GM18520 (cell line): ENCODE measurements around the gene PRODH2.

Experiments
- ATAC-seq: cut with Tn5 transposase; IDR thresholded peaks from one replicate; pipeline ENCODE4 v1.9.1; 2021; ENCODE audit not compliant: unreplicated experiment

The PRODH2 gene, protein sequence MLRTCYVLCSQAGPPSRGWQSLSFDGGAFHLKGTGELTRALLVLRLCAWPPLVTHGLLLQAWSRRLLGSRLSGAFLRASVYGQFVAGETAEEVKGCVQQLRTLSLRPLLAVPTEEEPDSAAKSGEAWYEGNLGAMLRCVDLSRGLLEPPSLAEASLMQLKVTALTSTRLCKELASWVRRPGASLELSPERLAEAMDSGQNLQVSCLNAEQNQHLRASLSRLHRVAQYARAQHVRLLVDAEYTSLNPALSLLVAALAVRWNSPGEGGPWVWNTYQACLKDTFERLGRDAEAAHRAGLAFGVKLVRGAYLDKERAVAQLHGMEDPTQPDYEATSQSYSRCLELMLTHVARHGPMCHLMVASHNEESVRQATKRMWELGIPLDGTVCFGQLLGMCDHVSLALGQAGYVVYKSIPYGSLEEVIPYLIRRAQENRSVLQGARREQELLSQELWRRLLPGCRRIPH

DNA sequence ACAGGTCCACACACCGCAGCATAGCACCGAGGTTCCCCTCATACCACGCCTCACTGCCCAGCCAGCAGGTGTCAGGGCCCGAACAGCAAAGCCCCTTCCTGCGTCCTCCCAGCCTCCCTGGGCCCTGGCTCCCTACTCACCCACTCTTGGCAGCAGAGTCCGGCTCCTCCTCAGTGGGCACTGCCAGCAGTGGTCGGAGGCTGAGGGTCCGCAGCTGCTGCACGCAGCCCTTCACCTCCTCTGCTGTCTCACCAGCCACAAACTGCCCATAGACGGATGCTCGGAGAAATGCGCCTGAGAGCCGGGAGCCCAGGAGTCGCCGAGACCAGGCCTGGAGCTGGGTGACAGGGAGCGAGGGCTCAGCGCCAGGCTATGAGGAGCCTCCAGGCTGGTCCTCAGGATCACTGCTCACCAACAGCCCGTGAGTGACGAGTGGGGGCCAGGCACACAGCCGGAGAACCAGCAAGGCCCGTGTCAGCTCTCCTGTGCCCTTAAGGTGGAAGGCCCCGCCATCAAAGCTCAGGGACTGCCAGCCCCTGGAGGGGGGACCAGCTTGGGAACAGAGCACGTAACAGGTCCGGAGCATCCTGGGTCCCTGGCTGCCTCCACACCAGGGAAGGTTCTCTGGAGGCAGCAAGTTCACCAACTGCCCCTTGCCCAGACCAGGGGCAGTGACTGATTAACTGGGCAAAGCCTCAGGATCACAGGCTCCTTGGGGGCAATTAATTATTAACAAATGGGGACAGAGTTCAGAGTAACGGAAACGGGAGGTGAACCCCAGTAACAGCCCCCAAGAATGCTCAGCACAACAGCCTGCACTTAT, at the start of gene PRODH2:
Gene PRODH2, minus strand, starts transcription at position 626 of the 823 bp plus-strand sequence. Its CDS starts 40 bp downstream, at position 586.
- no peak for ATAC-seq

DNA sequence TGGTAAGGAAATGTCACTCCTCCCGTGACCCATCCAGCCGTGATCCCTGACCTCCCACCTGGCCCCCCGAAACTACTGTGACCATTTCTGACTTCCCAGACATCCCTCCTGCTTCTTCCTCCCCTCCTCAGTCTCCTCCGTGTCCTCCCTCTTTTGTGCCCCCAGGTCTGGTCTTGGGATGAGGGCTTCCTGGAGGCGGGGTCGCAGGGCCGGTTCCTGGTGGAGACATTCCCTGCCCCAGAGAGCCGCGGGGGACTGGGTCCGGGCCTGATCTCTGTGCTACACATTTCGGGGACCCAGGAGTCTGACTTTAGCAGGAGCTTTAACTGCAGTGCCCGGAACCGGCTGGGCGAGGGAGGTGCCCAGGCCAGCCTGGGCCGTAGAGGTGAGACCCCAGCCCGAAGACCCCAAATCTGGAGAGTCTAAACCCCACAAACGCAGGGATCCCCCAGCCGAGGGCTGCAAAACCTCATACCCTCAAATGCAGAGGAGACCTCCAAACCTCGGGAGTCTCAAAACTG, 49.1 kb upstream of the PRODH2 start:
- ATAC-seq = no peak

DNA sequence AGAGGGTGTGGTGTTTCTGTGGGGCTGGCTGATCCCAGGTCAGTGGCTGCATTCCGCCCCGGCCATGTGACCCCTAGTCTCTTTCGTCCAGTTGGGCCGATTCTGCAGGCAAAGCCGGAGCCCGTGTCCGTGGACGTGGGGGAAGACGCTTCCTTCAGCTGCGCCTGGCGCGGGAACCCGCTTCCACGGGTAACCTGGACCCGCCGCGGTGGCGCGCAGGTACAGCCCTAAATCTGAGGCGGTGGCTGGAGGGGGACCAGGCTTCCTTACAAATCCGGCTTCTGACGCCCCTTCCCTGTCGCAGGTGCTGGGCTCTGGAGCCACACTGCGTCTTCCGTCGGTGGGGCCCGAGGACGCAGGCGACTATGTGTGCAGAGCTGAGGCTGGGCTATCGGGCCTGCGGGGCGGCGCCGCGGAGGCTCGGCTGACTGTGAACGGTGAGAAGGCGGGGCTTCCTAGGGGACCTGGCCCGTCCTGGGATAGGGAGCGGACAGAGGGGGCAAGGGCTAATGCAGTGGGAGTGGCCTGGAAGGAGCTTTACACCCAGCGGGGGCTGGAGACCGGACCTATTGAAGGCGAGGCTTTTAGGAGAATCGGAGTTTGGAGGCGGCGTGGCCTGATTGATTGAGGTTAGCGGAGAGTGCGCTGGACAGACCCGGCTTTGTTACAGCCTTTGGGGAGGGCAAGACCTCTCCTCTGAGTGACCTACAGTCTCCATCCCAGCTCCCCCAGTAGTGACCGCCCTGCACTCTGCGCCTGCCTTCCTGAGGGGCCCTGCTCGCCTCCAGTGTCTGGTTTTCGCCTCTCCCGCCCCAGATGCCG, 48.4 kb upstream of the PRODH2 start:
- no peak for ATAC-seq

DNA sequence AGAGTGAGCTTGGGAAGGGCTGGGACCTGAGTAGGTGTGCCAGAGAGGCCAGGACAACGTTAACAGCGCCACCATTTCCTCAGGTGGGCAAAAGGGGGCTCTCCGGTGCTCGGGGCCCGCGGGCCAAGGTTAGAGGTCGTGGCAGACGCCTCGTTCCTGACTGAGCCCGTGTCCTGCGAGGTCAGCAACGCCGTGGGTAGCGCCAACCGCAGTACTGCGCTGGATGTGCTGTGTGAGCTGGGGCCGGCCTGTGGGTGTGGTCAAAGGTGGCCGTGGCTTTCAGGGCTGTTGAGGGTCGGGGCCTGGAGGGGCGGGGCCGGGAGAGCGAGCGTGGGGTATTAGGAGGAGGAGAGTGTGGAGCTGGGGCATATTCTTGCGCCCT, 47.8 kb upstream of the PRODH2 start:
- no peak for ATAC-seq

DNA sequence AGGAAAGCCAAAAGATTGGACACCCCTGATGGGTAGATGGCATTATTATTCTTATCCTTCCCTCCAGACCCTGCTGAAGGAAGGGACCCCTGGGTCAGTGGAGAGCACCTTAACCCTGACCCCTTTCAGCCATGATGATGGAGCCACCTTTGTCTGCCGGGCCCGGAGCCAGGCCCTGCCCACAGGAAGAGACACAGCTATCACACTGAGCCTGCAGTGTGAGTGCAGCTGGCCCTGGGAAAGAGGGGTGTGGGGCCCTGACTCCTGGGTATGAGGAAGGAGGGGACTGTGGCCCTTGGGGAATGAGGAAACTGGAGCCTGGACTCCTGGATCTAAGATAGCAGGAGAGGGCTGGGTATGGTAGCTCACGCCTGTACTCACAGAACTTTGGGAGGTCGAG, 46.8 kb upstream of the PRODH2 start:
- ATAC-seq = no peak

DNA sequence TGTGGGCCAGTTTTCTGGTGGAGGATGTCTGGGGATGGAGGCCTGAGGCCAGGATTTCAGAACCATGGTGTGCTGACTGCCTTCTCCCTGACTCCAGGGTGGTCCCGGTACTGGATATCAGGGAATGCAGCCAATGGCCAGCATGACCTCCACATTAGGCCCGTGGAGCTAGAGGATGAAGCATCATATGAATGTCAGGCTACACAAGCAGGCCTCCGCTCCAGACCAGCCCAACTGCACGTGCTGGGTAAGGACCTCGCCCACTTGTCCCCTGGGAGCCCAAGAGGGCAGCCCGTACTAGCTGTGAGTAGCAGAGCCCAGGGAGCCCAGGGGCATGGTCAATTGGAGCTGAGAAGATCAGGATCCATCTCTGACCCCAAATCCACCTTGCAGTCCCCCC, 45.7 kb upstream of the PRODH2 start:
- no peak for ATAC-seq

DNA sequence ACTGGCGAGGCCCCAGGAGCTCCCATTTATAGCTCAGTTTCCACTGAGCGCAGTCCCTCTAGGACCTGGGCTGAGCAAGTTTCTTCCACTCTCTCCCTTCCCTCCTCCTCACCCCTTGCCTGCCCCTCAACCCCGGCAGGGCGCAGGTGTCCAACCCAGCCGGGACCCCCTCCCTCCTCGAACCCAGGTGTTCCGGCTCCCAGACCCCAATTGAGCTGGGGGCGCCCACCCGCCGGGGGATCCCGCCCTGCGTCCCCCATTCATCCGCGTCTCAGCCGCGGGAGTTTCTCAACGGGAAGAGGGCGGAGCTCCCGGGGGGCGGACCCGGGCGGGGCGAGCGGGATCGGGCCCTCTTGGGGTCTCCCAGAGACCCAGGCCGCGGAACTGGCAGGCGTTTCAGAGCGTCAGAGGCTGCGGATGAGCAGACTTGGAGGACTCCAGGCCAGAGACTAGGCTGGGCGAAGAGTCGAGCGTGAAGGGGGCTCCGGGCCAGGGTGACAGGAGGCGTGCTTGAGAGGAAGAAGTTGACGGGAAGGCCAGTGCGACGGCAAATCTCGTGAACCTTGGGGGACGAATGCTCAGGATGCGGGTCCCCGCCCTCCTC, 44.0 kb upstream of the PRODH2 start, which contains the start of gene KIRREL2:
Gene KIRREL2, plus strand, starts transcription at position 366 of the 604 bp plus-strand sequence. Its CDS starts 209 bp downstream, at position 575.
- no peak for ATAC-seq

DNA sequence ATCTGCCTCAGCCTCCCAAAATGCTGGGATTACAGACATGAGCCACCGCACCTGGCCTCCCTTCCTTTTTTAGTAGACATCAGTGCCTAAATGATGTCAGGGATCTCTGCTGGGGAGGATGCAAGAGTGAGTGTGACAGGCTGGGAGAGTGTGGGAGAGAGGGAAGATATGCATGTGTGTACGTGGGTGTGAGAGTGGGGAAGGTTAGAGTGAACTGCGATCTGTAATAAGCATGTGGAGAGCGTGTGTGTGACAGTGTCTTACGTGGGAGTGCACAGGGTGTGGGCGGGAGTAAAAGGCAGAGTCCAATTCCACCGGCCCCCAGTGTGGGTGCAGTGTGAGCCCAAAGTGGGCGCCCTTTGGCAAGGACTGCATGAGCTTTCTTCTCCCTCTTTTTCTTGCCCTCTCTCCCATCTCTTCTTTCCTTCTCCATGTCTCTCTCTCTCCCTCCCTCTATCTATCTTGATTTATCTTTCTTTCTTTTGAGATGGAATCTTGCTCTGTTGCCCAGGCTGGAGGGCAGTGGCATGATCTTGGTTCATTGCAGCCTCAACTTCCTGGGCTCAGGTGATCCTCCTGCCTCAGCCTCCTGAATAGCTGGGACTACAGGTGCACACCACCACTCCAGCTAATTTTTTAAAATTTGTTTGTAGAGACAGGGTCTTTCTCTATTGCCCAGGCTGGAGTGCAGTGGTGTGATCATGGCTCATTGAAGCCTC, 40.6 kb upstream of the PRODH2 start:
- no peak for ATAC-seq

DNA sequence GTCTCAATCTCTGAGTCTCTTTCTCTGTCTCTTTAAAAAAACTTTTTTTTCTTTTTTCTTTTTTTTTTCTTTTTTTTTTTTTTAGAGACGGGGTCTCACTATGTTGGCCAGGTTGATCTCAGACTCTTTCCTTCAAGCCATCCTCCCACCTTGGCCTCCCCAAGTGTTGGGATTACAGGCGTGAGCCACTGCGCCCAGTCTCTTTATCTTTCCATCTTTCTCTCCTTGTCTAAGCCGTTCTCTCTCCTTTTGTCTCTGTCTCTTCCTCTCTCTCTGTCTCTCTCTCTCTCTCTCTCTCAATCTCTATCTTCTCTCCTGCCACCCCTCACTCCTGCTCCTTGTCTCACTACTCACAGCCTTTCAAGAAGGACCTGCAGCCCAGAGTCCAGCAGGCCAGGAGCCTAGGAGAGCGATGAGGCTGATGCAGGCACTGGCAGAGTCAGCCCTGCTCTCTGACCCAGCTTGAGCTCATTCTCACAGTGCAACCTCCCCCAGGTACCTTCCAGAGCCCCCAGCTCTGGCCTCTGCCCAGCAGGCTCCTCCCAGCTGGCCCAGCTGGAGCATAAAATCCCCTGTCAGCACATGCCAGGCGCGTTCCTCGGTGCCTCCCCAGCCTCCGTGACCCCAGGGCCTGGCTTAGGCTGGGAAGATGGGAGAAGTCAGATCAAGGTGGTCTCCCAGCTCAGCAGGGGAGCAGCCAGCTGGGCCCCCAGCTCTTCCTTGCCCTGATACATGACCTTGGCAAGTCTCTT, 39.6 kb upstream of the PRODH2 start, which contains the start of gene NPHS1:
Gene NPHS1, minus strand, starts transcription at position 476 of the 752 bp plus-strand sequence. CDS start 667 bp downstream, outside the sequence.
- no peak for ATAC-seq

DNA sequence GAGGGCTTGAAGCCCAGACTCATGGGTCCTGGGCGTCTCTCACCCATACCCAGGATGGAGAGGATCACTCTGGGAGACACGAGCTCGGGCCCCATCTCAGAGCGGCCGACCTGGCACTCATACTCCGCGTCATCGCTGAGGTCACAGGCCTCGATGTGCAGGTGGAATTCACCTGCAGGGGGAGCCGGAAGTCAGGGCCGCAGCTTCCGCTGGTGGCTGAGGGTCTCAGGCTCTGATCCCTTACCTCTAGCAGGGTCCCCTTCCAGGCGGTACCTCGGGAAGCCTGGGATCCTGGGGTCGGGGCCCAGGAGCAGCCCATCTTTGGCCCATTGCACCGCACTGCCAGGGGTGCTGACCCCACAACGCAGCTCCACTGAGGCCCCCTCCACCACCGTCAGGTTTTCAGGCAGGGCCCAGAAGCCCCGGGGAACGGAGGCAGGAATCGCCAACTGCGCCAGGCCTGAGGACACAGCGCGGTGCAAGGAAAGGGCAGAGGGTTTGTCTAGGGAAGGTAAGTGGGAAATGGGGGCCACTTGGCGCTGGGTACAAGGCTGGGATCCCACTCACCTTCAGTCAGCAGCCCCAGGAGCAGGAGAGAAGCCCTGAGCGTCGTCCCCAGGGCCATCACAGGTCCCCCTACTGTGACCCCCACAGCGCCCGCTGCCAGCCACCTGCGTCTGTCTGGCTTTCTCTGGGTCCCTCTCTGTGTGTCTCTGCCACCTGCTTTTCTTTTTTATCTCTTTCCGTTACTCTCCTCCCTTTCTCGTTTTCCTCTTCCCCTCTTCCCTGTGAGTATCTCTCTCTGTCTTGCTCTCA, 38.8 kb upstream of the PRODH2 start:
- no peak for ATAC-seq

DNA sequence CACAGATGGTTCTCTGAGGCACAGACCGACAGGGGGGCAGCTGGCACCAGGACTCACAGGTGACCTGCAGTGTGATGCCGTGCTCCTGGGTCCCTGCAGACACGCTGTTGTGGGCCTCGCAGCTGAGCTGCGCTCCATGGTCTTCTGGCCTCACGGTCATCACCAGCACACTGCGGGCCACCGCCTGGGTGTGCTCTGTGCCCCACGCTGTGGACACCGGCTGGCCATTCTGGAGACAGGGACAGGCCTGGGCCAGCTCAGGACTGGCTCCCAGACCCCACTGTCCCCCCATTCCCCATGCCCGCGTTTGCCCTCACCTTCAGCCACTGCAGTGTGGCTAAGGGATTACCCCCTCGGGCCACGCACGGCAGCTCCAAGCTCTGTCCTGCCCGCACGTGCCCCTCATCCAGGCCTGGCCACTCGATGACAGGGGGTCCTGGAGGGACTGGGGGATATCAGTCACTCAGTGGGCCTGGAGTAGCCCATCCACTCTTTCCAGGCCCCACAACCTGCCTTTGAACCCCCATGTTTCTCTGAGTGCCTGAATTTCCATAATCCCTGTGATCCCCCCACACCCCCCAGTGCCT, 36.4 kb upstream of the PRODH2 start:
- no peak for ATAC-seq

DNA sequence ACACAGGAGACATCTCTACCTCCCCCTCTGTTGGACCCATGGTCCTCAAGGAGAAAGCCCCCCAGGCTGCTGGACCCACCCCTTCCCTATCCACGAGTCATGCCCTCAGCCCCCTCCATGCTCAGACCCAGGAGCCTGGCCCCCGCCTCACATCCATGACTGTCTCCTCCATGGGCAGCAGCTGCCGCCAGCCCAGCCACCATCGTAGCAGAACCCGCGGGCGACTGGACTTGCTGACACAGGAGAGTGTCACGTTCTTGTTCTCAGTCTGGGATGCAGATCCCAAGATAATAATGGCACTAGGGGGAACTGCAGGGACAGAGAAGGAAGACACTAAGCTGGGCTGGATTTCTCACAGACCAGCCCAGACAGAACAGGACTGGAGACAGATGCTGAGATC, 35.8 kb upstream of the PRODH2 start:
- ATAC-seq = no peak

DNA sequence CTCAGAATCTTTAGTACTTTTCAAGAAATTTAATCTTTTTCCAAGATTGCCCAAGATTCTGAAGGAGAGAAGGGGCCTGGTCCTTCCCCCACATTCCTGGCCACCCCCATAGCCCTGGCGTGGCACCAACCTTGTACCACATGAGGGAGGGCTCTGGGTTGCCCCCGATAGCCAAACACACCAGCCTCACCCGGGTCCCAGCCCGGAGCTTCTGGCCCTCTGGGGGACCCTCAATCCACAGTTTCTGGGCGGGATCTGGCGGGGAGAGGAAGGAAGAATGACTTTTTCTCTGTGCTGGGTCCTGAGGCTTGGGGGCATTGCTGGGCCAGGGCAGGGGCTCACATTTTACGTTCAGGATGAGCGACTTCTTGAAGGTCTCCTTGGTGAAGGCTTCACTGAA, 35.3 kb upstream of the PRODH2 start:
- ATAC-seq = no peak

DNA sequence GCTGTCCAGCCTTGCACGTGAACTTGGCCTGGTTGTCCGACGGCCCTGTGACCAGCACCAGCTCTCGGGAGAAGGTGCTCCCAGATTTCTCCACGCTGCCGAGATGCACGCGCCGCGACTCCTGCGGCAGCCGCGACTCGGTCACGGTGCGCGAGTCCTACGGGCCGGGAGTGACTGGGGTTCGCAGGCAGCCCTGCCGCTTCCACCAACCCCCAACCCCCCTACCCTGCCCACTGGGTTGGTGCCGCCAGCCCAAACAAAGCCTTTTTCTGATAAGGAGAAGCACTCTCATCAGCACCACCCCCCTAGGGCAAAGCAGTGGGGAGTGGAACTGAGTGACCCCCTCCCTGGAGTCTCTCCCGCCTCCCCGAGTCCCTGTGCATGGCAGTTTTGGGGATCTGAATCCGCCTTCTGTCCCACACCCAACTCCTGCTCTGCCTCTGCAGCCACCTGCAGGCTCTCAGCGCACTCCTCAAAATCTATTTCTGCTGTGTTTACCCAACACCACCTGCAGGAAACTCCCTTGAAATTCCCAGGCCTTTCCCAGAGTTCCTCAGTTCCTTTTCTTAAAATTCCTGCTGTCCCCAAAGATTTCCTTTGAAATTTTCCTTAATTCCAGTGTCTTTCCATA, 33.5 kb upstream of the PRODH2 start:
- no peak for ATAC-seq

DNA sequence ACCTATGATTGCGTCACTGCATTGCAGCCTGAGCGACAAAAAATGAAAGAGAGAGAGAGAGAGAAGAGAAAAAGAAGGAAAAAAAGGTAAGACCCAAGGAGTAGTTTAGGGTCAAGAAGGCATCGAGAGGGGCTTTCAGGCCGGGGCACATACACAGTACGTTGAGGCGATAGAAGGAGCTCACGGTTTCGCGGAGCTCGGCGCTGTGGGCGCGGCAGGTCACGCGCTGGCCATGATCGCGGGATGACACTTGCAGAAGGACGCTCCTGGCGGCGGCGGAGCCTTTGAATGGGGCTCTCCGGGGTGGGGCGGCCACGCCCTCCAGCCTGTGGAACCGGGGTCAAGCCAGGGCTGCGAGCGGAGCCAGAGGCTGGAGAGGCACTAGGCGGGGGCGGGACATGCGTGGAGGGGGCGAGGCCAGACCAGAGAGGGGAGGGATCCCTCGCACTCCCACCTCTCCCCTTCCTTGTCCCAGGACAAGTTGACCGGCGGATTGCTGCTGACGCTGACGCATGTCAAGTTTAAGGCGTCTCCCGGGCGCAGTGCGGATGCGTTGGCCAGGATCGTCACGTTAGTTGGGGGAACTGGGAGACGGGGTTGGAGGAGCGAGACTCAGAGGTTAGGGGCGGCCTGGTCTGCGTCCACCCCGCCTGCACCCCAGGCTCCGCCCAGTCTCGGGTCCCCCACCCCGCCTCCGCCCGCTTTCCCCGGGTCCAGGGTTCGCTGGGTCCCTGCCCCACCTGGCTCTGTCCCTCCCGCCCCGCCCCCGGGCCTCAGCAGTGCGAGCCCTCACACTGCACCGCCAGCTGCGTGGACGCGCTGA, 32.8 kb upstream of the PRODH2 start:
- no peak for ATAC-seq

DNA sequence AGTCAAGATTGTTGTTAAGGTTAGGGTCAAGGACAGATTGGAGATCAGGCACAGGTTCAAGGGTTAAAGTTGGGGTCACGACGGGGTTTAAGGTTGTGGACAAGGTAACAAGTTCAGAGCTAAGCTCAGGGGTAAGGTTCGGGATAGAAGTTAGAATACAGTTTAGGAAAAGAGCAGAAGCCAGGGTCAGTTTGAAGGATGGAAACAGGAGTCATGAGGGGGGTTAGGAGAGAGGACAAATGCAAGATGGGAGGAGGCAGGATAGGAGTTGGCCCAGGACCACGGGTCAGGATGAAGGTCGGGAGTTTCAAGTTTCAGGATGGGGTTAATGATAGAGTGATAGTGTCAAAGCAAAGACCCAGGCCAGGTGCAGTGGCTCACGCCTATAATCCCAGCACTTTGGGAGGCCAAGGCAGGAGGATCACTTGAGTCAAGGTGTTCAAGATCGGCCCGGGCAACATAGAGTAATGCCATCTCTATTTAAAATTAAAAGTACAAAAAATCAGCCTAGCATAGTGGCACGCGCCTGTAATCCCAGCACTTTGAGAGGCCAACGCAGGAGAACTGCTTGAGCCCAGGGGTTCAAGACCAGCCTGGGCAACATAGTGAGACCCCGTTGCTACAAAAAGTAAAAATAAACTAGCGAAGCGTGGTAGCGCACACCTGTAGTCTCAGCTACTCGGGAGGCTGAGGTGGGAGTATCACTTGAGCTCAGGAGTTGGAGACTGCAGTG, 32.0 kb upstream of the PRODH2 start:
- ATAC-seq = no peak
